Measurements from ENCODE around the gene VCAM1. TPM values are rescaled to one million over a fixed set of nuclear protein-coding genes. Genes with fewer than 3 reads are reported as not detected.

The VCAM1 gene
- total and polyA plus RNA-seq, 8 donors: 9.1 to 73.0 (median 45.8) TPM

- ATAC-seq (no peak), DNase-seq (no peak)
- Histone ChIP-seq H3K36me3 (no peaks in the 10 kb centered on the region), H3K27me3 (no peaks in the 10 kb centered on the region), H3K9me3 (no peaks in the 10 kb centered on the region), H3K4me1 (no peaks in the 10 kb centered on the region), H3K27ac (no peak overlapping the region), H3K4me3 (no peak overlapping the region)
- TF ChIP-seq, protein P1, sequence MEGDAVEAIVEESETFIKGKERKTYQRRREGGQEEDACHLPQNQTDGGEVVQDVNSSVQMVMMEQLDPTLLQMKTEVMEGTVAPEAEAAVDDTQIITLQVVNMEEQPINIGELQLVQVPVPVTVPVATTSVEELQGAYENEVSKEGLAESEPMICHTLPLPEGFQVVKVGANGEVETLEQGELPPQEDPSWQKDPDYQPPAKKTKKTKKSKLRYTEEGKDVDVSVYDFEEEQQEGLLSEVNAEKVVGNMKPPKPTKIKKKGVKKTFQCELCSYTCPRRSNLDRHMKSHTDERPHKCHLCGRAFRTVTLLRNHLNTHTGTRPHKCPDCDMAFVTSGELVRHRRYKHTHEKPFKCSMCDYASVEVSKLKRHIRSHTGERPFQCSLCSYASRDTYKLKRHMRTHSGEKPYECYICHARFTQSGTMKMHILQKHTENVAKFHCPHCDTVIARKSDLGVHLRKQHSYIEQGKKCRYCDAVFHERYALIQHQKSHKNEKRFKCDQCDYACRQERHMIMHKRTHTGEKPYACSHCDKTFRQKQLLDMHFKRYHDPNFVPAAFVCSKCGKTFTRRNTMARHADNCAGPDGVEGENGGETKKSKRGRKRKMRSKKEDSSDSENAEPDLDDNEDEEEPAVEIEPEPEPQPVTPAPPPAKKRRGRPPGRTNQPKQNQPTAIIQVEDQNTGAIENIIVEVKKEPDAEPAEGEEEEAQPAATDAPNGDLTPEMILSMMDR (IDR thresholded peaks at IDR 0.05): no peak
- intact Hi-C loops (cut with DNase I): no loop called here
These were observed 5.9 kb upstream of the VCAM1 start for GRCh38 chr1:100713626-100714025.

GRCh38 chr1:100714599-100714998 is 4.9 kb upstream of the VCAM1 start:
- Histone ChIP-seq H3K4me1 (no peaks in the 10 kb centered on the region), H3K27ac (no peak overlapping the region), H3K4me3 (no peak overlapping the region), H3K9me3 (no peaks in the 10 kb centered on the region), H3K36me3 (no peaks in the 10 kb centered on the region), H3K27me3 (no peaks in the 10 kb centered on the region)
- no peak for DNase-seq
- no peak for ATAC-seq
- TF ChIP-seq, protein P1 (IDR thresholded peaks at IDR 0.05): no peak
- intact Hi-C loops (cut with DNase I): no loop called here

- TF ChIP-seq, protein P1 (IDR thresholded peaks at IDR 0.05): no peak
- Histone ChIP-seq H3K4me3 (no peak overlapping the region), H3K36me3 (no peaks in the 10 kb centered on the region), H3K4me1 (no peaks in the 10 kb centered on the region), H3K27ac (no peak overlapping the region), H3K9me3 (no peaks in the 10 kb centered on the region), H3K27me3 (no peaks in the 10 kb centered on the region)
- no peak for ATAC-seq
- no peak for DNase-seq
- intact Hi-C loops (cut with DNase I): no loop called here
These were observed 2.3 kb upstream of the VCAM1 start for GRCh38 chr1:100717218-100717617.

DNA sequence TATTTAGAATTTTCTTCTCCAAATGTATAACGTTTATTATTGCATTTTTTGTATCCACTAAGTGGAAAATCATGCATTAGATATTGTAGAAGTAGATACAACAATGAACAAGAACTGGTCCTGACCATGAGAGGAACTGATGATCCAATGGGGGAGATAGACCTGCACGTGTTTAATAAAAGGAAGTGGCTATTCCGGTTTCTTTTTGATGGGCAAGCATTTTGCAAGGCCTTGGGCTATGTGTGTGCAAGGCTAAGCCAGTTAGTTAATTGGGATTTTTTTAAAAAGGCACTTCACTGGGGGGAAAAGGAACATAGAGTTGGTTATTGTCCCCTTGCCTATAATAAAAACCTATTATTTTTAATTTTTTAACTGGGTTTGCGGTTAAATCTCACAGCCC is 961 bp upstream of the VCAM1 start:
- intact Hi-C loops (cut with DNase I): no loop called here
- peak; percentile 19 for ATAC-seq
- Histone ChIP-seq H3K27ac (no peak overlapping the region), H3K4me1 (no peaks in the 10 kb centered on the region), H3K9me3 (no peaks in the 10 kb centered on the region), H3K27me3 (no peaks in the 10 kb centered on the region), H3K4me3 (no peak overlapping the region), H3K36me3 (no peaks in the 10 kb centered on the region)
- DNase-seq: no peak
- TF ChIP-seq, protein P1 (IDR thresholded peaks at IDR 0.05): no peak

- ATAC-seq (no peak), DNase-seq (no peak)
- TF ChIP-seq, protein P1 (IDR thresholded peaks at IDR 0.05): no peak
- Histone ChIP-seq H3K4me3 (peak overlapping the region in 1 of 2 donors; percentile 8), H3K27me3 (no peaks in the 10 kb centered on the region), H3K36me3 (no peaks in the 10 kb centered on the region), H3K9me3 (no peaks in the 10 kb centered on the region), H3K27ac (peak overlapping the region in 1 of 2 donors; percentile 13), H3K4me1 (no peaks in the 10 kb centered on the region)
- intact Hi-C loops (cut with DNase I): no loop called here
These were observed 559 bp downstream of the VCAM1 start for GRCh38 chr1:100720101-100720500.
